Measurements from ENCODE around the gene IQSEC1.

IQSEC1 gene

DNA sequence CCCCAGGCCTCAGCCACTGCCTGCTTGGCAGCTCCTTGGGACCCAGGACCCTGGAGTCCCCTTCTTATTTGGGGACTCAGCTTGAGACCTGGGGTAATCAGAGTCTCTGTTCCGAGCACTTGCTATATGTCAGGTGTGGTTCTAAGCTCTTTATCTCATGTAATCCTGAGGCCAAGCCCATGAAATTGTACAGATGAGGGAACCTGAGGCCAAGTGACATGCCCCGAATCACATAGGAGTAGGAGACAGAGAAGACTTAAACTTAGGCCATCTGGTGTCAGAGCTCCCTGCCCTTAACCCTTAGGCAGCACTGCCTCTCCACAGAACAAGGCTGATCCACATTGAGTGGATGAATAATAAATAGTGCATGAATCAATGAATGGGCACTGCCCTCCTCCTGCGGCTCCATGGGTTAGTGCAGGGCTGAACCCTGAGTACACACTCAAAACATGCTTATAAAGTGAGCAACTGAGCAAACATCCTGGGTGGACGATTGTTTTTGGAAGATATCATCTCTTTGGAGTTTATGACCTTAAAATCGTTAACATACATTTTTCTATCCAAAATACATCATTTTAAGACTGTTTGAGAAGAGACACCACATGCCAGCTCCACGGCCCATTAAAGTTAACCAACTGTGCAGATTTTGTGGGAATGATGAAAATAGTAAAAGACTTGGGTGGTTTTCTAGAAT lies 33.2 kb upstream of the IQSEC1 start:
- TF ChIP-seq FOXP2 (optimal IDR thresholded peaks at IDR 0.05; ENCODE audit: borderline replicate concordance, extremely low read depth, extremely low read length, insufficient read depth) (no peak), POLR2AphosphoS5 (IDR thresholded peaks at IDR 0.05; ENCODE audit: low read depth, low read length) (no peak), SIN3A (IDR thresholded peaks at IDR 0.05; ENCODE audit: borderline replicate concordance, insufficient read depth, low read length) (no peak), TAF1 (IDR thresholded peaks at IDR 0.05; ENCODE audit: borderline replicate concordance, insufficient read depth, low read length) (no peak)
- TF ChIP-seq, protein P1, sequence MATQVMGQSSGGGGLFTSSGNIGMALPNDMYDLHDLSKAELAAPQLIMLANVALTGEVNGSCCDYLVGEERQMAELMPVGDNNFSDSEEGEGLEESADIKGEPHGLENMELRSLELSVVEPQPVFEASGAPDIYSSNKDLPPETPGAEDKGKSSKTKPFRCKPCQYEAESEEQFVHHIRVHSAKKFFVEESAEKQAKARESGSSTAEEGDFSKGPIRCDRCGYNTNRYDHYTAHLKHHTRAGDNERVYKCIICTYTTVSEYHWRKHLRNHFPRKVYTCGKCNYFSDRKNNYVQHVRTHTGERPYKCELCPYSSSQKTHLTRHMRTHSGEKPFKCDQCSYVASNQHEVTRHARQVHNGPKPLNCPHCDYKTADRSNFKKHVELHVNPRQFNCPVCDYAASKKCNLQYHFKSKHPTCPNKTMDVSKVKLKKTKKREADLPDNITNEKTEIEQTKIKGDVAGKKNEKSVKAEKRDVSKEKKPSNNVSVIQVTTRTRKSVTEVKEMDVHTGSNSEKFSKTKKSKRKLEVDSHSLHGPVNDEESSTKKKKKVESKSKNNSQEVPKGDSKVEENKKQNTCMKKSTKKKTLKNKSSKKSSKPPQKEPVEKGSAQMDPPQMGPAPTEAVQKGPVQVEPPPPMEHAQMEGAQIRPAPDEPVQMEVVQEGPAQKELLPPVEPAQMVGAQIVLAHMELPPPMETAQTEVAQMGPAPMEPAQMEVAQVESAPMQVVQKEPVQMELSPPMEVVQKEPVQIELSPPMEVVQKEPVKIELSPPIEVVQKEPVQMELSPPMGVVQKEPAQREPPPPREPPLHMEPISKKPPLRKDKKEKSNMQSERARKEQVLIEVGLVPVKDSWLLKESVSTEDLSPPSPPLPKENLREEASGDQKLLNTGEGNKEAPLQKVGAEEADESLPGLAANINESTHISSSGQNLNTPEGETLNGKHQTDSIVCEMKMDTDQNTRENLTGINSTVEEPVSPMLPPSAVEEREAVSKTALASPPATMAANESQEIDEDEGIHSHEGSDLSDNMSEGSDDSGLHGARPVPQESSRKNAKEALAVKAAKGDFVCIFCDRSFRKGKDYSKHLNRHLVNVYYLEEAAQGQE (IDR thresholded peaks at IDR 0.05; ENCODE audit: insufficient read depth in 1 of 2, low read depth in 2 of 2, low read length in 2 of 2): no peak

DNA sequence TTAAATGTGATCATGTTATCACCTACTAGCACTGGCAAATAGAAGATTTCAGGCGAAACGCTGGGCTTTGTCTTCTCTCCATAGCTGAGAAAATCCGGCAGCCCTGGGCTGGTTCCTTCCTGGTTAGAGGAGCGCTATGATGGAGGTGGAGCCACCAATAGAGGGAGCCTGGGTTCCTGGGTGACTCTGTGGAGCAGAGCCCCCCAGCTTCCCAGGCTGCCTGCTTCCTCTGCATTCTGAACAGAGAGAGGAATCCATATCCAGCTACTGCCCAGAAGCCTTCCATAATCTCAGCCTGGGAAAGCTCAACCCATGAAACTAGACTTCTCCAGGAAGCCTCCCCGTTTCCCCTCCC lies 32.6 kb upstream of the IQSEC1 start:
- TF ChIP-seq SIN3A (IDR thresholded peaks at IDR 0.05; ENCODE audit: borderline replicate concordance, insufficient read depth, low read length) (no peak), TAF1 (IDR thresholded peaks at IDR 0.05; ENCODE audit: borderline replicate concordance, insufficient read depth, low read length) (no peak), POLR2AphosphoS5 (IDR thresholded peaks at IDR 0.05; ENCODE audit: low read depth, low read length) (no peak), FOXP2 (optimal IDR thresholded peaks at IDR 0.05; ENCODE audit: borderline replicate concordance, extremely low read depth, extremely low read length, insufficient read depth) (no peak)
- TF ChIP-seq, protein P1 (IDR thresholded peaks at IDR 0.05; ENCODE audit: insufficient read depth in 1 of 2, low read depth in 2 of 2, low read length in 2 of 2): no peak

DNA sequence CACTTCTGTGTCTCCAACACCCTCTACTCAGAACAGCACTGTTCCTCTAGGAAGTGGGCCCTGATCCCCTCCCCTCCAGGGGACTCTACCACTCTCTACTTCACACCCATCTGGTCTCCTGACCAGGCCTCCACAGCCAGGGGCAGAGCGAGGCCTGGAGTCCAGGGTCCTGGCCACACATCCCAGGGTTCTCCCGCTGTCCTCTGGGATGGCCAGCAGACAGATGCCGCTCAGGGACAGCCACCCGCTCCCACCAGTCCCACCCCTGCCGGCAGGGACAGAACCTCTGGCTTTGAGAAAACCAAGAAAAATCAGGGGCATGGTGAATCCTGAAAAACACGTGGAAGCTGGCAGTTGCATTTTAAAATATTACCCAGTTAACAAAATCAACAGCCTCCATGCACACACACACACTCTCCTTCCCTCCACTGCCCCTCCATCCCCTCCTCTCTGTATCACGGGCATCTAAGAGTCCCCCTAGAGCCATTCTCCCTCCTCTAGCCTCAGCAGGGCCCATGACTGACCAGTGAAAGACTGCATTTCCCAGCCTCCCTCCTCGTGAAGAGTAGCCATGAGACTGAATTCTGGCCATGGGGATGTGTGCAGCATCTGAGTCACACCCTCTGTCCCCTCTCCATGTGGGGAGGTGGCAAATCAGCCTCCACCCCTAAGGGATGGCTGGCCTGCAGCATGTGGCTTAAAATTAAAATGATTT lies 32.1 kb upstream of the IQSEC1 start:
- TF ChIP-seq FOXP2 (optimal IDR thresholded peaks at IDR 0.05; ENCODE audit: borderline replicate concordance, extremely low read depth, extremely low read length, insufficient read depth) (no peak), POLR2AphosphoS5 (IDR thresholded peaks at IDR 0.05; ENCODE audit: low read depth, low read length) (no peak), TAF1 (IDR thresholded peaks at IDR 0.05; ENCODE audit: borderline replicate concordance, insufficient read depth, low read length) (no peak), SIN3A (IDR thresholded peaks at IDR 0.05; ENCODE audit: borderline replicate concordance, insufficient read depth, low read length) (no peak)
- TF ChIP-seq, protein P1 (IDR thresholded peaks at IDR 0.05; ENCODE audit: insufficient read depth in 1 of 2, low read depth in 2 of 2, low read length in 2 of 2): no peak

DNA sequence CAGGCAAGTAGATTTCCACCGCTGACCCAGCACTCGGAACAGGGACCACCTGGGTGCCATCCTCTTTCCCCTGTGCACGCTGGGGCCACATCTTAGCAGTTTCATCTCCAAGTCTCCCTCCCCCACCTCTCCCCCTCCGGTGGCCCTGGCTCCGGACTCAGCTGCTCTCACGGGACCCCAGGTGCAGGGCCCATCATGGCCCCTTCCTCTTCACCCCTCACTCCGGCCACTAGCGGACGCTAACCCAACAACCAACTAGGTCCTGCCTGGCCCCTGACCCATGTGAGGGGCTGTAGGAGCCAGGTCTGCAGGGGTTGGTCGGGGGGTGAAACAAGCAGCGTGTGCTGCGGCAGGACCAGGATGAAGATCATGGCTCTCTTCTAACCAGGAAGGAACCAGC lies 31.3 kb upstream of the IQSEC1 start:
- TF ChIP-seq POLR2AphosphoS5 (IDR thresholded peaks at IDR 0.05; ENCODE audit: low read depth, low read length) (no peak), FOXP2 (optimal IDR thresholded peaks at IDR 0.05; ENCODE audit: borderline replicate concordance, extremely low read depth, extremely low read length, insufficient read depth) (no peak), TAF1 (IDR thresholded peaks at IDR 0.05; ENCODE audit: borderline replicate concordance, insufficient read depth, low read length) (no peak), SIN3A (IDR thresholded peaks at IDR 0.05; ENCODE audit: borderline replicate concordance, insufficient read depth, low read length) (no peak)
- TF ChIP-seq, protein P1 (IDR thresholded peaks at IDR 0.05; ENCODE audit: insufficient read depth in 1 of 2, low read depth in 2 of 2, low read length in 2 of 2): no peak
